Measurements from ENCODE around the gene SPATA4. TPM values are rescaled to one million over a fixed set of nuclear protein-coding genes. Genes with fewer than 3 reads are reported as not detected.

SPATA4 gene
- total RNA-seq, 1 donor from 2014 or later, result not detected

- ATAC-seq (no peak), DNase-seq (no peak)
- TF ChIP-seq CTCF (IDR thresholded peaks at IDR 0.05), result no peak
- H3K9me3 ChIP-seq, result no peaks in the 10 kb centered on the region
- no peak overlapping the region for H3K27ac ChIP-seq
- no peaks in the 10 kb centered on the region for H3K36me3 ChIP-seq
- intact Hi-C loops (cut with DNase I), result no loop called here
- no peak overlapping the region for H3K4me3 ChIP-seq
- no peaks in the 10 kb centered on the region for H3K4me1 ChIP-seq
- no peaks in the 10 kb centered on the region for H3K27me3 ChIP-seq
These were observed 45.6 kb downstream of the SPATA4 start for GRCh38 chr4:176149680-176150355.

GRCh38 chr4:176142253-176142652 lies 53.1 kb downstream of the SPATA4 start:
- Histone ChIP-seq H3K4me3 (no peak overlapping the region), H3K36me3 (no peaks in the 10 kb centered on the region)
- no peak for DNase-seq

GRCh38 chr4:176139518-176139917 lies 55.9 kb downstream of the SPATA4 start:
- Histone ChIP-seq H3K36me3 (no peaks in the 10 kb centered on the region), H3K27ac (no peak overlapping the region), H3K9me3 (no peaks in the 10 kb centered on the region), H3K4me1 (no peaks in the 10 kb centered on the region), H3K27me3 (no peaks in the 10 kb centered on the region), H3K4me3 (no peak overlapping the region)
- ATAC-seq (no peak), DNase-seq (no peak)
- intact Hi-C loops (cut with DNase I), result no loop called here
- no peak for TF ChIP-seq CTCF (IDR thresholded peaks at IDR 0.05)

More at GRCh38 chr4:176142253-176142652, 53.1 kb downstream of the SPATA4 start:
- ATAC-seq, result no peak
- Histone ChIP-seq H3K9me3 (no peaks in the 10 kb centered on the region), H3K27me3 (no peaks in the 10 kb centered on the region), H3K4me1 (no peaks in the 10 kb centered on the region), H3K27ac (no peak overlapping the region)
- no peak for TF ChIP-seq CTCF (IDR thresholded peaks at IDR 0.05)
- intact Hi-C loops (cut with DNase I), result no loop called here

GRCh38 chr4:176137631-176138030 lies 57.8 kb downstream of the SPATA4 start:
- no peak for TF ChIP-seq CTCF (IDR thresholded peaks at IDR 0.05)
- no peaks in the 10 kb centered on the region for H3K9me3 ChIP-seq
- H3K27ac ChIP-seq, result no peak overlapping the region
- H3K27me3 ChIP-seq, result no peaks in the 10 kb centered on the region
- H3K4me1 ChIP-seq, result no peaks in the 10 kb centered on the region
- DNase-seq, result no peak
- intact Hi-C loops (cut with DNase I), result no loop called here
- no peak for ATAC-seq
- H3K4me3 ChIP-seq, result no peak overlapping the region
- H3K36me3 ChIP-seq, result no peaks in the 10 kb centered on the region

- ATAC-seq, result no peak
- intact Hi-C loops (cut with DNase I), result no loop called here
- TF ChIP-seq CTCF (IDR thresholded peaks at IDR 0.05), result no peak
These were observed 60.7 kb downstream of the SPATA4 start for GRCh38 chr4:176134670-176135069.

More at GRCh38 chr4:176134670-176135069, 60.7 kb downstream of the SPATA4 start:
- Histone ChIP-seq H3K4me3 (no peak overlapping the region), H3K4me1 (no peaks in the 10 kb centered on the region), H3K27me3 (no peaks in the 10 kb centered on the region), H3K36me3 (no peaks in the 10 kb centered on the region), H3K27ac (no peak overlapping the region), H3K9me3 (no peaks in the 10 kb centered on the region)
- no peak for DNase-seq

Other genes with a start within 250 kb of the SPATA4 start
- 3.2 TPM for gene WDR17, start 129.7 kb downstream of the SPATA4 start, total RNA-seq
- not detected for gene ASB5, start 73.6 kb upstream of the SPATA4 start, total RNA-seq
- 151 TPM for gene SPCS3, start 124.4 kb upstream of the SPATA4 start, total RNA-seq